Astrocyte (in vitro differentiated cells and primary cell): ENCODE measurements around the gene C1QL1.

Experiments used
- CTCF ChIP-seq: IDR thresholded peaks from 2 replicates; pipeline ENCODE4 v1.5.1; 2011; ENCODE audit warnings: low read depth, mild to moderate bottlenecking, inconsistent platforms, low read length, moderate library complexity; ENCODE audit not compliant: insufficient read depth
- EZH2 ChIP-seq: IDR thresholded peaks from 2 replicates; pipeline ENCODE4 v1.6.1; 2012; ENCODE audit warnings: mild to moderate bottlenecking, low read length, inconsistent platforms; ENCODE audit not compliant: insufficient read depth

DNA sequence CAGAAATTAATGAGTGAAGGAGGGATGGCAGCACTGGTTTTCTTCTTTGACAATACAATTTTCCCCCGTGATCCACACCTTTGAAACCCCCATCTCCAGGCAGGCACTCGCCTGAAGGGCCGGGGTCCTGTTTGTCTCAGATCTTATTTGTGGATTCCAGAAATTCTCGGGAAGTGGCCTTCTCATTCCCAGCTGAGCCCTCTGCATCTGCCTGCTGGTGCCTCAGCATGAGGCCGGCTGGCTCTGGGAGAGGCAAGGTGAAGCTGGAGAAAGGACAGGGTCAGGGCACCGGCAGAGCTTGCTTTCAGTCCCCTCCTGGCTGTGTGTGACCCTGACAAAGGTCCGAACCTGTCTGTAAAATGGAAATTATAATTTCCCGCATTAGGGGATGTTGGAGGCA is 35.8 kb upstream of the C1QL1 start:
- no peak for TF ChIP-seq CTCF
- TF ChIP-seq EZH2, result no peak
